Keratinocyte (primary cell): ENCODE measurements around the gene YAE1. TPM values are rescaled to one million over a fixed set of nuclear protein-coding genes. Genes with fewer than 3 reads are reported as not detected.

Source experiments
- DNase-seq: peaks from one replicate; pipeline ENCODE4 v3.0.0-alpha.2; 2011; ENCODE audit warnings: low read depth, missing footprints, low spot score
- FAIRE-seq: peaks from 2 replicates; lab custom pipeline; 2011; peaks lifted over from hg19 to GRCh38; lab: Jason Lieb, UNC
- H2AFZ ChIP-seq: 2 replicates; pipeline ENCODE4 v1.6.0; 2012; ENCODE audit warnings: low read length, control low read depth, inconsistent platforms; ENCODE audit not compliant: control insufficient read depth
- H3K27ac ChIP-seq: 2 replicates; pipeline ENCODE4 v1.5.1; 2011; ENCODE audit warnings: low read length; ENCODE audit not compliant: control insufficient read depth, insufficient read depth
- H3K27me3 ChIP-seq: 3 replicates; pipeline ENCODE4 v1.6.0; 2011; ENCODE audit warnings: low read length; ENCODE audit not compliant: control insufficient read depth, insufficient read depth; ENCODE audit errors: extremely low read depth
- H3K36me3 ChIP-seq, 2 experiments: 2 replicates in 1 of 2; 3 replicates in 1 of 2; pipeline ENCODE4 v1.5.1; 2011; ENCODE audit warnings: low read length in 2 of 2, mild to moderate bottlenecking in 1 of 2; ENCODE audit not compliant: control insufficient read depth in 2 of 2, insufficient read depth in 2 of 2; ENCODE audit errors: extremely low read depth in 1 of 2
- H3K4me1 ChIP-seq: 3 replicates; pipeline ENCODE4 v1.5.1; 2011; ENCODE audit warnings: low read length; ENCODE audit not compliant: control insufficient read depth, insufficient read depth; ENCODE audit errors: extremely low read depth
- H3K4me2 ChIP-seq: 3 replicates; pipeline ENCODE4 v1.6.0; 2011; ENCODE audit warnings: low read depth, low read length; ENCODE audit not compliant: control insufficient read depth, insufficient read depth; ENCODE audit errors: extremely low read depth
- H3K4me3 ChIP-seq, 3 experiments: fragments of 200-600 bp in 1 of 3; sonication (generic) in 1 of 3; 2 replicates in 2 of 3; 3 replicates in 1 of 3; pipeline ENCODE4 v1.5.1; 2011 to 2016; ENCODE audit warnings: low read length in 3 of 3, mild to moderate bottlenecking in 3 of 3, control low read depth in 2 of 3, inconsistent platforms in 1 of 3, low read depth in 1 of 3, mixed read lengths in 1 of 3, mixed run types in 1 of 3, moderate library complexity in 1 of 3; ENCODE audit not compliant: control insufficient read depth in 2 of 3, insufficient read depth in 2 of 3; ENCODE audit errors: extremely low read depth in 1 of 3
- H3K79me2 ChIP-seq: 2 replicates; pipeline ENCODE4 v1.6.0; 2012; ENCODE audit warnings: low read length; ENCODE audit not compliant: control insufficient read depth, insufficient read depth
- H3K9ac ChIP-seq: 3 replicates; pipeline ENCODE4 v1.6.0; 2011; ENCODE audit warnings: low read length; ENCODE audit not compliant: control insufficient read depth, insufficient read depth; ENCODE audit errors: extremely low read depth
- H3K9me1 ChIP-seq: 3 replicates; pipeline ENCODE4 v1.6.0; 2011; ENCODE audit warnings: low read length; ENCODE audit not compliant: control insufficient read depth, insufficient read depth; ENCODE audit errors: extremely low read depth
- H3K9me3 ChIP-seq: 2 replicates; pipeline ENCODE4 v1.5.1; 2012; ENCODE audit warnings: low read depth, low read length; ENCODE audit not compliant: control insufficient read depth
- H4K20me1 ChIP-seq: 3 replicates; pipeline ENCODE4 v1.6.0; 2011; ENCODE audit warnings: low read length; ENCODE audit not compliant: control insufficient read depth, insufficient read depth; ENCODE audit errors: extremely low read depth
- CTCF ChIP-seq, 3 experiments: IDR thresholded peaks in 1 of 3; conservative IDR thresholded peaks in 1 of 3; optimal IDR thresholded peaks in 1 of 3; 2 replicates in 2 of 3; 3 replicates in 1 of 3; pipeline versions ENCODE3 to v1.5.1; 2011; ENCODE audit warnings: low read length in 3 of 3, mild to moderate bottlenecking in 3 of 3, moderate library complexity in 2 of 3, control low read depth in 1 of 3, inconsistent platforms in 1 of 3; ENCODE audit not compliant: insufficient read depth in 2 of 3; ENCODE audit errors: extremely low read depth in 1 of 3
- EZH2 ChIP-seq: IDR thresholded peaks from one replicate; pipeline ENCODE4 v1.6.1; 2012; ENCODE audit warnings: inconsistent platforms, mild to moderate bottlenecking, low read length, moderate library complexity
- dilution Hi-C: fragments of 300-500 bp; cut with MboI; formaldehyde crosslinking; loops from one replicate; pipeline ENCODE4 v1.7.0; 2020; ENCODE audit warnings: low sequenced_read_pairs; ENCODE audit not compliant: extremely low pct_ligation_motif_present
- polyA plus RNA-seq, 5 experiments: library from polyadenylated mRNA; depleted of rRNA in 3 of 5; stranded (reverse) in 3 of 5; stranded (forward) in 1 of 5; unstranded in 1 of 5; fragments of >200 nt; gene quantifications; 1 replicate in 1 of 5; 2 replicates in 3 of 5; 3 replicates in 1 of 5; pipeline versions ENCODE4 v1.2.1 to v1.2.3, GENCODE V29; 2011 to 2012; ENCODE audit warnings: missing spikeins in 2 of 5, low read depth in 1 of 5, low replicate concordance in 1 of 5

YAE1 gene
- polyA plus RNA-seq, 1 donor (not counting 4 experiments of a cell fraction or from before 2014, with no cell fraction given): 43.7 TPM

GRCh38 chr7:39553436-39553835, 12.8 kb upstream of the YAE1 start:
- Histone ChIP-seq H3K4me3 (no peak overlapping the region), H3K79me2 (no peaks in the 10 kb centered on the region), H4K20me1 (no peaks in the 10 kb centered on the region), H3K9ac (no peak overlapping the region), H2AFZ (no peak overlapping the region), H3K36me3 (no peaks in the 10 kb centered on the region), H3K9me3 (no peaks in the 10 kb centered on the region), H3K27me3 (no peaks in the 10 kb centered on the region), H3K9me1 (no peaks in the 10 kb centered on the region), H3K4me2 (no peak overlapping the region), H3K27ac (no peak overlapping the region), H3K4me1 (no peaks in the 10 kb centered on the region)
- FAIRE-seq (no peak), DNase-seq (no peak)
- dilution Hi-C loops: no loop called here
- TF ChIP-seq CTCF (optimal IDR thresholded peaks at IDR 0.05 in 1 of 3, IDR thresholded peaks at IDR 0.05 in 1 of 3, conservative IDR thresholded peaks at IDR 0.05 in 1 of 3; ENCODE audit: extremely low read depth in 1 of 3, insufficient read depth in 2 of 3, low read length in 3 of 3) (no peak), EZH2 (no peak)

GRCh38 chr7:39554583-39555165, 11.5 kb upstream of the YAE1 start:
- TF ChIP-seq CTCF (optimal IDR thresholded peaks at IDR 0.05 in 1 of 3, IDR thresholded peaks at IDR 0.05 in 1 of 3, conservative IDR thresholded peaks at IDR 0.05 in 1 of 3; ENCODE audit: extremely low read depth in 1 of 3, insufficient read depth in 2 of 3, low read length in 3 of 3) (no peak), EZH2 (no peak)
- DNase-seq (no peak), FAIRE-seq (no peak)
- H3K9me3 ChIP-seq: no peaks in the 10 kb centered on the region
- no peak overlapping the region for H3K27ac ChIP-seq
- no peaks in the 10 kb centered on the region for H4K20me1 ChIP-seq
- H3K79me2 ChIP-seq: no peaks in the 10 kb centered on the region
- no peak overlapping the region for H3K4me3 ChIP-seq
- H3K4me2 ChIP-seq: no peak overlapping the region
- no peaks in the 10 kb centered on the region for H3K36me3 ChIP-seq
- dilution Hi-C loops: no loop called here
- no peak overlapping the region for H2AFZ ChIP-seq
- H3K4me1 ChIP-seq: no peaks in the 10 kb centered on the region
- no peak overlapping the region for H3K9ac ChIP-seq
- H3K9me1 ChIP-seq: no peaks in the 10 kb centered on the region
- H3K27me3 ChIP-seq: no peaks in the 10 kb centered on the region
